NB4 (cell line): ENCODE results near the gene SPTBN4.
"Not testable (repeated sequence)": the region's sequence is repeated elsewhere in the genome, so short reads cannot be mapped to it uniquely, and the experiment has no call there.

Source experiments
- POLR2A ChIP-seq: IDR thresholded peaks from 2 replicates; pipeline ENCODE4 v1.6.1; 2011; ENCODE audit warnings: mild to moderate bottlenecking; ENCODE audit not compliant: insufficient read length; ENCODE audit errors: extremely low read depth
- TF ChIP-seq, protein P1 (sequence below): IDR thresholded peaks from one replicate; pipeline ENCODE4 v1.5.1; 2012; ENCODE audit warnings: low read depth, low read length

DNA sequence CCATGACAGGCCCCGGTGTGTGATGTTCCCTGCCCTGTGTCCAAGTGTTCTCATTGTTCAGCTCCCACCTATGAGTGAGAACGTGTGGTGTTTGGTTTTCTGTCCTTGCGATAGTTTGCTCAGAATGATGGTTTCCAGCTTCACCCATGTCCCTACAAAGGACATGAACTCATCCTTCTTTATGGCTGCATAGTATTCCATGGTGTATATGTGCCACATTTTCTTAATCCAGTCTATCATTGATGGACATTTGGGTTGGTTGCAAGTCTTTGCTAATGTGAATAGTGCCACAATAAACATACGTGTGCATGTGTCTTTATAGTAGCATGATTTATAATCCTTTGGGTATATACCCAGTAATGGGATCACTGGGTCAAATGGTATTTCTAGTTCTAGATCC is 80.4 kb downstream of the SPTBN4 start:
- TF ChIP-seq, protein P1, sequence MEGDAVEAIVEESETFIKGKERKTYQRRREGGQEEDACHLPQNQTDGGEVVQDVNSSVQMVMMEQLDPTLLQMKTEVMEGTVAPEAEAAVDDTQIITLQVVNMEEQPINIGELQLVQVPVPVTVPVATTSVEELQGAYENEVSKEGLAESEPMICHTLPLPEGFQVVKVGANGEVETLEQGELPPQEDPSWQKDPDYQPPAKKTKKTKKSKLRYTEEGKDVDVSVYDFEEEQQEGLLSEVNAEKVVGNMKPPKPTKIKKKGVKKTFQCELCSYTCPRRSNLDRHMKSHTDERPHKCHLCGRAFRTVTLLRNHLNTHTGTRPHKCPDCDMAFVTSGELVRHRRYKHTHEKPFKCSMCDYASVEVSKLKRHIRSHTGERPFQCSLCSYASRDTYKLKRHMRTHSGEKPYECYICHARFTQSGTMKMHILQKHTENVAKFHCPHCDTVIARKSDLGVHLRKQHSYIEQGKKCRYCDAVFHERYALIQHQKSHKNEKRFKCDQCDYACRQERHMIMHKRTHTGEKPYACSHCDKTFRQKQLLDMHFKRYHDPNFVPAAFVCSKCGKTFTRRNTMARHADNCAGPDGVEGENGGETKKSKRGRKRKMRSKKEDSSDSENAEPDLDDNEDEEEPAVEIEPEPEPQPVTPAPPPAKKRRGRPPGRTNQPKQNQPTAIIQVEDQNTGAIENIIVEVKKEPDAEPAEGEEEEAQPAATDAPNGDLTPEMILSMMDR = not testable (repeated sequence)
- not testable (repeated sequence) for TF ChIP-seq POLR2A
